Measurements from ENCODE around the gene GEMIN8. TPM values are rescaled to one million over a fixed set of nuclear protein-coding genes. Genes with fewer than 3 reads are reported as not detected.

GEMIN8 gene
- polyA plus RNA-seq, 1 donor from 2014 or later = 26.1 TPM

GRCh38 chrX:13996650-13997049, 33.0 kb downstream of the GEMIN8 start:
- Histone ChIP-seq H2AFZ (ENCODE audit: low read depth, low read length) (no peak overlapping the region), H3K9ac (ENCODE audit: low read length) (no peak overlapping the region), H3K4me2 (ENCODE audit: low read length) (no peak overlapping the region), H3F3A (ENCODE audit: insufficient read depth, low read length, poor library complexity, severe bottlenecking) (no peaks in the 10 kb centered on the region), H3K27ac (ENCODE audit: low read length) (no peak overlapping the region), H3K36me3 (ENCODE audit: insufficient read depth, low read length) (no peaks in the 10 kb centered on the region), H4K20me1 (ENCODE audit: insufficient read depth) (no peaks in the 10 kb centered on the region), H3K27me3 (ENCODE audit: insufficient read depth, low read depth, low read length) (no peaks in the 10 kb centered on the region), H3K9me3 (ENCODE audit: low read length) (no peaks in the 10 kb centered on the region), H3K9me2 (ENCODE audit: insufficient read depth, low read length) (no peaks in the 10 kb centered on the region), H3K4me3 (ENCODE audit: low read length) (no peak overlapping the region), H3K79me2 (replicated peaks; ENCODE audit: insufficient read depth, low read length) (no peaks in the 10 kb centered on the region)
- no peak for TF ChIP-seq TAF1 (IDR thresholded peaks at IDR 0.05; ENCODE audit: low read depth)
- no peak for TF ChIP-seq EP300 (conservative IDR thresholded peaks at IDR 0.05; ENCODE audit: poor library complexity, severe bottlenecking)
- TF ChIP-seq MXI1 (conservative IDR thresholded peaks at IDR 0.05; ENCODE audit: poor library complexity, severe bottlenecking) = no peak
- no peak for TF ChIP-seq REST (IDR thresholded peaks at IDR 0.05; ENCODE audit: borderline replicate concordance)
- no peak for TF ChIP-seq SMC3 (conservative IDR thresholded peaks at IDR 0.05; ENCODE audit: poor library complexity)
- no peak for TF ChIP-seq EZH2 (IDR thresholded peaks at IDR 0.05; ENCODE audit: borderline replicate concordance, insufficient read depth, low read length, poor library complexity, severe bottlenecking)
- no peak for TF ChIP-seq RAD21 (conservative IDR thresholded peaks at IDR 0.05)
- TF ChIP-seq, protein P1, sequence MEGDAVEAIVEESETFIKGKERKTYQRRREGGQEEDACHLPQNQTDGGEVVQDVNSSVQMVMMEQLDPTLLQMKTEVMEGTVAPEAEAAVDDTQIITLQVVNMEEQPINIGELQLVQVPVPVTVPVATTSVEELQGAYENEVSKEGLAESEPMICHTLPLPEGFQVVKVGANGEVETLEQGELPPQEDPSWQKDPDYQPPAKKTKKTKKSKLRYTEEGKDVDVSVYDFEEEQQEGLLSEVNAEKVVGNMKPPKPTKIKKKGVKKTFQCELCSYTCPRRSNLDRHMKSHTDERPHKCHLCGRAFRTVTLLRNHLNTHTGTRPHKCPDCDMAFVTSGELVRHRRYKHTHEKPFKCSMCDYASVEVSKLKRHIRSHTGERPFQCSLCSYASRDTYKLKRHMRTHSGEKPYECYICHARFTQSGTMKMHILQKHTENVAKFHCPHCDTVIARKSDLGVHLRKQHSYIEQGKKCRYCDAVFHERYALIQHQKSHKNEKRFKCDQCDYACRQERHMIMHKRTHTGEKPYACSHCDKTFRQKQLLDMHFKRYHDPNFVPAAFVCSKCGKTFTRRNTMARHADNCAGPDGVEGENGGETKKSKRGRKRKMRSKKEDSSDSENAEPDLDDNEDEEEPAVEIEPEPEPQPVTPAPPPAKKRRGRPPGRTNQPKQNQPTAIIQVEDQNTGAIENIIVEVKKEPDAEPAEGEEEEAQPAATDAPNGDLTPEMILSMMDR (IDR thresholded peaks at IDR 0.05; ENCODE audit: poor library complexity, severe bottlenecking) = no peak
- TF ChIP-seq POLR2AphosphoS5 (IDR thresholded peaks at IDR 0.05) = no peak

DNA sequence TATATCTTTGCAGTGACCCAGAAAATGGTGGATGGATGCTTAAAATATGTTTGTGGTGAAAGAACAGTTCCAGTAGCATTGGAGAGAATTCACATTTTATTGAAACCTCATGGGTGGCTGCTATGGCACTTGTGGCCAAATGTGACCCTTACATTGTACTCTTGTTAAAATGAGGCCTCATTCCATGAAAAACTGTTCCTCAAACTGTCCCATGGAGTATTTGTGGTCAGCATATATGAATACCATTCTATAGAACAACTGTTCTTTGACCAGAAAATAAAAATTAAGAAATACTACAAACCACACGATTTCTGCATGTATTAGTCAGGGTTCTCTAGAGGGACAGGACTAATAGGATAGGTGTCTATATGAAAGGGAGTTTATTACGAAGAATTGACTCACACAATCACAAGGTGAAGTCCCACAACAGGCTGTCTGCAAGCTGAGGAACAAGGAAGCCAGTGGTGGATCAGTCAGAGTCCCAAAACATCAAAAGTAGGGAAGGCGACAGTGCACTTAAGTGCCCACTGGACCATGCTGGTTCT, 35.1 kb downstream of the GEMIN8 start:
- no peak for TF ChIP-seq EP300 (conservative IDR thresholded peaks at IDR 0.05; ENCODE audit: poor library complexity, severe bottlenecking)
- TF ChIP-seq, protein P1 (IDR thresholded peaks at IDR 0.05; ENCODE audit: poor library complexity, severe bottlenecking) = no peak
- TF ChIP-seq MXI1 (conservative IDR thresholded peaks at IDR 0.05; ENCODE audit: poor library complexity, severe bottlenecking) = no peak
- TF ChIP-seq TAF1 (IDR thresholded peaks at IDR 0.05; ENCODE audit: low read depth) = no peak
- no peak for TF ChIP-seq SMC3 (conservative IDR thresholded peaks at IDR 0.05; ENCODE audit: poor library complexity)
- TF ChIP-seq RAD21 (conservative IDR thresholded peaks at IDR 0.05) = no peak
- no peak for TF ChIP-seq REST (IDR thresholded peaks at IDR 0.05; ENCODE audit: borderline replicate concordance)
- no peak for TF ChIP-seq EZH2 (IDR thresholded peaks at IDR 0.05; ENCODE audit: borderline replicate concordance, insufficient read depth, low read length, poor library complexity, severe bottlenecking)
- no peak for TF ChIP-seq POLR2AphosphoS5 (IDR thresholded peaks at IDR 0.05)
- Histone ChIP-seq H3K9me2 (ENCODE audit: insufficient read depth, low read length) (no peaks in the 10 kb centered on the region), H3K4me2 (ENCODE audit: low read length) (no peak overlapping the region), H2AFZ (ENCODE audit: low read depth, low read length) (no peak overlapping the region), H3K9me3 (ENCODE audit: low read length) (no peaks in the 10 kb centered on the region), H3K27me3 (ENCODE audit: insufficient read depth, low read depth, low read length) (no peaks in the 10 kb centered on the region), H3K27ac (ENCODE audit: low read length) (no peak overlapping the region), H3F3A (ENCODE audit: insufficient read depth, low read length, poor library complexity, severe bottlenecking) (no peaks in the 10 kb centered on the region), H3K79me2 (replicated peaks; ENCODE audit: insufficient read depth, low read length) (no peaks in the 10 kb centered on the region), H3K36me3 (ENCODE audit: insufficient read depth, low read length) (no peaks in the 10 kb centered on the region), H3K4me3 (ENCODE audit: low read length) (no peak overlapping the region), H4K20me1 (ENCODE audit: insufficient read depth) (no peaks in the 10 kb centered on the region), H3K9ac (ENCODE audit: low read length) (no peak overlapping the region)
